K562 (cell line): ENCODE results near the gene HSPA1L.
"Not testable (repeated sequence)": the region's sequence is repeated elsewhere in the genome, so short reads cannot be mapped to it uniquely, and the experiment has no call there.

Experiments used
- ATF2 ChIP-seq: sonication (generic); formaldehyde crosslinking; IDR thresholded peaks from 2 replicates; pipeline ENCODE4 v1.8.1; 2022; ENCODE audit warnings: missing genetic modification reagents
- CTCF ChIP-seq, 3 experiments: IDR thresholded peaks in 2 of 3; conservative IDR thresholded peaks in 1 of 3; 2 replicates each; pipeline ENCODE4 v1.5.1; 2011 to 2012; ENCODE audit warnings: low read length in 3 of 3, mild to moderate bottlenecking in 3 of 3, control low read depth in 2 of 3, improper control_type of control experiment in 1 of 3, inconsistent platforms in 1 of 3, low read depth in 1 of 3, mixed read lengths in 1 of 3, moderate library complexity in 1 of 3; ENCODE audit not compliant: insufficient read depth in 2 of 3
- EZH2 ChIP-seq: IDR thresholded peaks from 2 replicates; pipeline ENCODE4 v1.6.1; 2012; ENCODE audit warnings: low read depth, mild to moderate bottlenecking, inconsistent platforms, low read length, borderline replicate concordance
- FOXO4 ChIP-seq: fragments of 450-650 bp; formaldehyde crosslinking; IDR thresholded peaks from 2 replicates; pipeline ENCODE4 v1.4.0; 2020; ENCODE audit warnings: mild to moderate bottlenecking, moderate library complexity
- JUND ChIP-seq, 2 experiments: IDR thresholded peaks; 2 replicates in 1 of 2; 3 replicates in 1 of 2; pipeline ENCODE4 v1.6.1; 2011; ENCODE audit warnings: borderline replicate concordance in 2 of 2, low read depth in 2 of 2, low read length in 2 of 2, improper control_type of control experiment in 1 of 2, missing biosample characterization in 1 of 2, missing genetic modification characterization in 1 of 2, missing genetic modification reagents in 1 of 2
- NFIC ChIP-seq: fragments of 450-650 bp; IDR thresholded peaks from 2 replicates; pipeline ENCODE4 v1.6.1; 2017; ENCODE audit warnings: mild to moderate bottlenecking, inconsistent platforms
- TCF7L2 ChIP-seq: fragments of 150-350 bp; IDR thresholded peaks from 2 replicates; pipeline ENCODE4 v1.6.1; 2016; ENCODE audit warnings: low read depth, mild to moderate bottlenecking, low read length, moderate library complexity

GRCh38 chr6:31793927-31794245 lies 21.2 kb downstream of the HSPA1L start:
- TF ChIP-seq TCF7L2; EZH2; CTCF (IDR thresholded peaks at IDR 0.05 in 2 of 3, conservative IDR thresholded peaks at IDR 0.05 in 1 of 3; ENCODE audit: insufficient read depth in 2 of 3, low read depth in 1 of 3, low read length in 3 of 3); NFIC; ATF2 (CRISPR knock-in tag); FOXO4 (CRISPR knock-in tag); JUND (IDR thresholded peaks at IDR 0.05; ENCODE audit: borderline replicate concordance, low read depth, low read length); JUND (tag; IDR thresholded peaks at IDR 0.05; ENCODE audit: borderline replicate concordance, low read depth, low read length): not testable (repeated sequence)
